H9 (cell line): ENCODE measurements around the gene GABRA6. TPM values are rescaled to one million over a fixed set of nuclear protein-coding genes. Genes with fewer than 3 reads are reported as not detected.

Experiments
- DNase-seq: peaks from one replicate; pipeline ENCODE4 v3.0.0-alpha.2; 2017
- H2AFZ ChIP-seq: one replicate; pipeline ENCODE4 v1.6.1; 2013; ENCODE audit warnings: mild to moderate bottlenecking, low read length, control low read depth, moderate library complexity
- H2AK5ac ChIP-seq: 2 replicates; pipeline ENCODE4 v1.6.1; 2013; ENCODE audit warnings: low read length, control low read depth, mixed read lengths; ENCODE audit not compliant: insufficient read length
- H2BK120ac ChIP-seq: one replicate; pipeline ENCODE4 v1.6.1; 2013; ENCODE audit warnings: low read depth, mild to moderate bottlenecking, low read length, control low read depth, inconsistent platforms; ENCODE audit not compliant: poor library complexity, severe bottlenecking
- H2BK12ac ChIP-seq: 2 replicates; pipeline ENCODE4 v1.6.1; 2013; ENCODE audit warnings: low read length, control low read depth, mixed read lengths, low read depth; ENCODE audit not compliant: insufficient read length
- H2BK15ac ChIP-seq: 2 replicates; pipeline ENCODE4 v1.6.1; 2013; ENCODE audit warnings: low read depth, low read length, control low read depth
- H2BK20ac ChIP-seq: one replicate; pipeline ENCODE4 v1.6.1; 2013; ENCODE audit warnings: low read depth, mild to moderate bottlenecking, low read length, control low read depth, inconsistent platforms; ENCODE audit not compliant: poor library complexity, severe bottlenecking
- H2BK5ac ChIP-seq: 2 replicates; pipeline ENCODE4 v1.6.1; 2013; ENCODE audit warnings: low read length, control low read depth, mixed read lengths; ENCODE audit not compliant: insufficient read length
- H3K14ac ChIP-seq: 2 replicates; pipeline ENCODE4 v1.6.1; 2013; ENCODE audit warnings: low read length, control low read depth; ENCODE audit not compliant: insufficient read depth
- H3K18ac ChIP-seq: 2 replicates; pipeline ENCODE4 v1.6.1; 2013; ENCODE audit warnings: low read depth, mild to moderate bottlenecking, mixed read lengths, low read length, control low read depth; ENCODE audit not compliant: insufficient read length
- H3K23ac ChIP-seq: 2 replicates; pipeline ENCODE4 v1.6.1; 2013; ENCODE audit warnings: low read length, control low read depth, mixed read lengths, low read depth; ENCODE audit not compliant: insufficient read length
- H3K23me2 ChIP-seq: 2 replicates; pipeline ENCODE4 v1.6.1; 2013; ENCODE audit warnings: low read depth, mild to moderate bottlenecking, mixed read lengths, low read length, control low read depth; ENCODE audit not compliant: insufficient read length, poor library complexity, severe bottlenecking
- H3K27ac ChIP-seq: 2 replicates; pipeline ENCODE4 v1.5.1; 2013; ENCODE audit warnings: low read length, control low read depth, mixed read lengths, low read depth; ENCODE audit not compliant: insufficient read length
- H3K27me3 ChIP-seq: 2 replicates; pipeline ENCODE4 v1.6.1; 2013; ENCODE audit warnings: low read length, control low read depth, inconsistent platforms; ENCODE audit not compliant: insufficient read depth
- H3K4ac ChIP-seq: 2 replicates; pipeline ENCODE4 v1.6.1; 2013; ENCODE audit warnings: low read depth, mild to moderate bottlenecking, control low read depth, inconsistent platforms, low read length, moderate library complexity
- H3K4me1 ChIP-seq: 2 replicates; pipeline ENCODE4 v1.6.1; 2013; ENCODE audit warnings: low read length, control low read depth, inconsistent platforms; ENCODE audit not compliant: insufficient read depth
- H3K4me2 ChIP-seq: 2 replicates; pipeline ENCODE4 v1.6.1; 2013; ENCODE audit warnings: low read length, control low read depth, mixed read lengths; ENCODE audit not compliant: insufficient read length, insufficient read depth
- H3K56ac ChIP-seq: 2 replicates; pipeline ENCODE4 v1.6.1; 2013; ENCODE audit warnings: low read depth, mild to moderate bottlenecking, mixed read lengths, low read length, control low read depth; ENCODE audit not compliant: insufficient read length
- H3K79me1 ChIP-seq: 2 replicates; pipeline ENCODE4 v1.6.1; 2013; ENCODE audit warnings: low read depth, mild to moderate bottlenecking, moderate library complexity, low read length, control low read depth, inconsistent platforms; ENCODE audit not compliant: insufficient read depth, poor library complexity, severe bottlenecking
- H3K79me2 ChIP-seq: 2 replicates; pipeline ENCODE4 v1.6.1; 2013; ENCODE audit warnings: low read length, control low read depth, inconsistent platforms; ENCODE audit not compliant: insufficient read depth
- H3K9ac ChIP-seq: 2 replicates; pipeline ENCODE4 v1.6.1; 2013; ENCODE audit warnings: low read length, control low read depth, mixed read lengths; ENCODE audit not compliant: insufficient read length; ENCODE audit errors: extremely low read depth
- H3K9me3 ChIP-seq: one replicate; pipeline ENCODE4 v1.6.1; 2013; ENCODE audit warnings: low read depth, low read length, inconsistent platforms; ENCODE audit not compliant: control insufficient read depth
- H3T11ph ChIP-seq: one replicate; pipeline ENCODE4 v1.6.1; 2013; ENCODE audit warnings: mild to moderate bottlenecking, low read length, control low read depth, inconsistent platforms
- H4K20me1 ChIP-seq: one replicate; pipeline ENCODE4 v1.6.1; 2013; ENCODE audit not compliant: control insufficient read depth, insufficient read length, insufficient read depth
- H4K5ac ChIP-seq: 2 replicates; pipeline ENCODE4 v1.6.1; 2013; ENCODE audit warnings: low read depth, mild to moderate bottlenecking, mixed read lengths, low read length, control low read depth; ENCODE audit not compliant: insufficient read length
- H4K8ac ChIP-seq: replicated peaks from 2 replicates; pipeline ENCODE4 v1.6.1; 2013; ENCODE audit warnings: low read length, control low read depth, mixed read lengths, low read depth; ENCODE audit not compliant: insufficient read length
- H4K91ac ChIP-seq: 2 replicates; pipeline ENCODE4 v1.6.1; 2013; ENCODE audit warnings: low read depth, mild to moderate bottlenecking, moderate library complexity, mixed read lengths, low read length, control low read depth; ENCODE audit not compliant: insufficient read length
- H3K27ac Mint-ChIP-seq, 3 experiments: 2 replicates in 2 of 3; 3 replicates in 1 of 3; pipeline ENCODE4 v1.8.0; 2020 to 2021; ENCODE audit warnings: mixed read lengths in 3 of 3, mild to moderate bottlenecking in 1 of 3, moderate library complexity in 1 of 3
- H3K27me3 Mint-ChIP-seq: 2 replicates; pipeline ENCODE4 v1.8.0; 2021; ENCODE audit warnings: low read depth, mild to moderate bottlenecking, moderate library complexity, mixed read lengths
- H3K36me3 Mint-ChIP-seq, 3 experiments: 2 replicates in 2 of 3; 3 replicates in 1 of 3; pipeline ENCODE4 v1.8.0; 2020 to 2021; ENCODE audit warnings: low read depth in 3 of 3, mixed read lengths in 3 of 3; ENCODE audit not compliant: insufficient read depth in 1 of 3
- H3K4me1 Mint-ChIP-seq, 2 experiments: 2 replicates each; pipeline ENCODE4 v1.8.0; 2020; ENCODE audit warnings: mixed read lengths in 2 of 2
- H3K4me3 Mint-ChIP-seq, 2 experiments: 2 replicates in 1 of 2; 3 replicates in 1 of 2; pipeline ENCODE4 v1.8.0; 2020 to 2021; ENCODE audit warnings: mild to moderate bottlenecking in 2 of 2, mixed read lengths in 2 of 2, moderate library complexity in 1 of 2
- H3K9me3 Mint-ChIP-seq, 2 experiments: 2 replicates in 1 of 2; 3 replicates in 1 of 2; pipeline ENCODE4 v1.8.0; 2020; ENCODE audit warnings: mild to moderate bottlenecking in 2 of 2, mixed read lengths in 2 of 2, moderate library complexity in 1 of 2
- total RNA-seq: library from RNA; stranded (reverse); gene quantifications from 2 replicates; pipeline ENCODE4 v1.2.1, GENCODE V29; 2021
- TF ChIP-seq, protein P1 (sequence below): fragments of 200-600 bp; sonication (generic); conservative IDR thresholded peaks from 3 replicates; pipeline ENCODE4 v1.8.0; 2021; ENCODE audit warnings: antibody characterized with exemption, mild to moderate bottlenecking

GABRA6 gene
- total RNA-seq, 1 experiment from 2014 or later = not detected

- H2BK20ac ChIP-seq = no peak overlapping the region
- H2BK120ac ChIP-seq = no peak overlapping the region
- no peak overlapping the region for H2AK5ac ChIP-seq
- no peak overlapping the region for H4K5ac ChIP-seq
- H3K27me3 Mint-ChIP-seq = no peaks in the 10 kb centered on the region
- H4K8ac ChIP-seq = no peak overlapping the region
- DNase-seq = no peak
- H3K4ac ChIP-seq = no peak overlapping the region
- no peak overlapping the region for H3K9ac ChIP-seq
- H2BK15ac ChIP-seq = no peak overlapping the region
- H3K79me1 ChIP-seq = no peaks in the 10 kb centered on the region
- no peaks in the 10 kb centered on the region for H3K27me3 ChIP-seq
- H3K18ac ChIP-seq = no peak overlapping the region
- TF ChIP-seq, protein P1, sequence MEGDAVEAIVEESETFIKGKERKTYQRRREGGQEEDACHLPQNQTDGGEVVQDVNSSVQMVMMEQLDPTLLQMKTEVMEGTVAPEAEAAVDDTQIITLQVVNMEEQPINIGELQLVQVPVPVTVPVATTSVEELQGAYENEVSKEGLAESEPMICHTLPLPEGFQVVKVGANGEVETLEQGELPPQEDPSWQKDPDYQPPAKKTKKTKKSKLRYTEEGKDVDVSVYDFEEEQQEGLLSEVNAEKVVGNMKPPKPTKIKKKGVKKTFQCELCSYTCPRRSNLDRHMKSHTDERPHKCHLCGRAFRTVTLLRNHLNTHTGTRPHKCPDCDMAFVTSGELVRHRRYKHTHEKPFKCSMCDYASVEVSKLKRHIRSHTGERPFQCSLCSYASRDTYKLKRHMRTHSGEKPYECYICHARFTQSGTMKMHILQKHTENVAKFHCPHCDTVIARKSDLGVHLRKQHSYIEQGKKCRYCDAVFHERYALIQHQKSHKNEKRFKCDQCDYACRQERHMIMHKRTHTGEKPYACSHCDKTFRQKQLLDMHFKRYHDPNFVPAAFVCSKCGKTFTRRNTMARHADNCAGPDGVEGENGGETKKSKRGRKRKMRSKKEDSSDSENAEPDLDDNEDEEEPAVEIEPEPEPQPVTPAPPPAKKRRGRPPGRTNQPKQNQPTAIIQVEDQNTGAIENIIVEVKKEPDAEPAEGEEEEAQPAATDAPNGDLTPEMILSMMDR = no peak
- no peaks in the 10 kb centered on the region for H3K9me3 ChIP-seq
- no peak overlapping the region for H3K27ac Mint-ChIP-seq
- no peak overlapping the region for H2AFZ ChIP-seq
- no peaks in the 10 kb centered on the region for H3K79me2 ChIP-seq
- H3K23ac ChIP-seq = no peak overlapping the region
- H3K14ac ChIP-seq = no peak overlapping the region
- H3K4me3 Mint-ChIP-seq = no peak overlapping the region
- H3K56ac ChIP-seq = no peak overlapping the region
- H3K23me2 ChIP-seq = no peaks in the 10 kb centered on the region
- H3T11ph ChIP-seq = no peak overlapping the region
- H3K4me2 ChIP-seq = no peak overlapping the region
- no peak overlapping the region for H4K91ac ChIP-seq
- H3K4me1 Mint-ChIP-seq = no peaks in the 10 kb centered on the region
- no peak overlapping the region for H3K27ac ChIP-seq
- no peak overlapping the region for H2BK12ac ChIP-seq
- no peaks in the 10 kb centered on the region; a peak in 2 of 5 replicates for H3K9me3 Mint-ChIP-seq
- no peaks in the 10 kb centered on the region for H3K4me1 ChIP-seq
- H3K36me3 Mint-ChIP-seq = no peaks in the 10 kb centered on the region
- no peak overlapping the region for H2BK5ac ChIP-seq
- no peaks in the 10 kb centered on the region for H4K20me1 ChIP-seq
These were observed 22.1 kb upstream of the GABRA6 start for GRCh38 chr5:161663431-161663830.
